ENCODE data around the gene ITGA5.

Gene ITGA5

GRCh38 chr12:54375259-54375579 lies 43.8 kb downstream of the ITGA5 start:
- in situ Hi-C loops (cut with MboI; ENCODE audit: low sequenced_read_pairs, unreplicated experiment), result no loop called here
- DNase-seq (ENCODE audit: low spot score), result no peak

DNA sequence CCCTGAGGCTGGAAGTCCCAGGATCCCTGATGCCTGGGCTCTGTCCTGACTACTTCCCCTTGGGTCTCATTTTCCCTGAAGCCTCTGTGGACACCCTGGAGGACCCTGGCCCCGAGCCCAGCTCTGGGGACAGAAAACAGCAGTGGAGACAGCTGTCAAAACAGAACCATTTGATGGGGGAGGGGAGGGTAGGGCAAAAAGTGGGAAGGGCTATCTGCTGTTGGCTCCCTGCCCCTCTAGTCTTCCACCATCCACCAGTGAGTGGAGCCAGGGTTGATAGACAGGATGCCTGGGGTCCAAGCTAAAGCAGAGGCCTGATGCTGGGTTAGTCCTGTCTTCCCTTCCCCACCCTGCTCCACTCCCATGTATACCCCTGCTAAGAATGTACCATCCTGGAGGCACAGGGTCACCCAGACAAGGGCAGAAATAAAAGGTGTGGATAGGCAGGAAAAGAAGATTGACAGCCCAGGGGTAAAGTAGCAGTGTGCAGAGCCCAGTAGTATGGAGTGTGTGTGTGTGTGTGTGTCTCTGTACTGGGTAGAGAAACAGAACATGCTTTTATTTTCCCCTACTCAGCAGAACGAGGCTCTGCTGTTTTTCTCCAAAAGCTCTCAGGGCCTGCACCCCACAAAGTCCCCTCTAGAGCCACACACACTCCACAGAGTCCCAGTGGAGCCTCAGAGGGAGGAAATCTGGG lies 44.4 kb downstream of the ITGA5 start:
- in situ Hi-C loops (cut with MboI; ENCODE audit: low sequenced_read_pairs, unreplicated experiment), result loop anchor here (5.0 kb wide), 1 partner anchor 157 kb away; no protein-coding TSS in a partner anchor
- DNase-seq (ENCODE audit: low spot score), result no peak
- TF ChIP-seq, protein P1, sequence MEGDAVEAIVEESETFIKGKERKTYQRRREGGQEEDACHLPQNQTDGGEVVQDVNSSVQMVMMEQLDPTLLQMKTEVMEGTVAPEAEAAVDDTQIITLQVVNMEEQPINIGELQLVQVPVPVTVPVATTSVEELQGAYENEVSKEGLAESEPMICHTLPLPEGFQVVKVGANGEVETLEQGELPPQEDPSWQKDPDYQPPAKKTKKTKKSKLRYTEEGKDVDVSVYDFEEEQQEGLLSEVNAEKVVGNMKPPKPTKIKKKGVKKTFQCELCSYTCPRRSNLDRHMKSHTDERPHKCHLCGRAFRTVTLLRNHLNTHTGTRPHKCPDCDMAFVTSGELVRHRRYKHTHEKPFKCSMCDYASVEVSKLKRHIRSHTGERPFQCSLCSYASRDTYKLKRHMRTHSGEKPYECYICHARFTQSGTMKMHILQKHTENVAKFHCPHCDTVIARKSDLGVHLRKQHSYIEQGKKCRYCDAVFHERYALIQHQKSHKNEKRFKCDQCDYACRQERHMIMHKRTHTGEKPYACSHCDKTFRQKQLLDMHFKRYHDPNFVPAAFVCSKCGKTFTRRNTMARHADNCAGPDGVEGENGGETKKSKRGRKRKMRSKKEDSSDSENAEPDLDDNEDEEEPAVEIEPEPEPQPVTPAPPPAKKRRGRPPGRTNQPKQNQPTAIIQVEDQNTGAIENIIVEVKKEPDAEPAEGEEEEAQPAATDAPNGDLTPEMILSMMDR (IDR thresholded peaks at IDR 0.05; ENCODE audit: borderline replicate concordance, control extremely low read depth, extremely low read depth, insufficient read depth, missing control alignments), result no peak

More at GRCh38 chr12:54375259-54375579, 43.8 kb downstream of the ITGA5 start:
- TF ChIP-seq, protein P1 (IDR thresholded peaks at IDR 0.05; ENCODE audit: borderline replicate concordance, control extremely low read depth, extremely low read depth, insufficient read depth, missing control alignments), result no peak

DNA sequence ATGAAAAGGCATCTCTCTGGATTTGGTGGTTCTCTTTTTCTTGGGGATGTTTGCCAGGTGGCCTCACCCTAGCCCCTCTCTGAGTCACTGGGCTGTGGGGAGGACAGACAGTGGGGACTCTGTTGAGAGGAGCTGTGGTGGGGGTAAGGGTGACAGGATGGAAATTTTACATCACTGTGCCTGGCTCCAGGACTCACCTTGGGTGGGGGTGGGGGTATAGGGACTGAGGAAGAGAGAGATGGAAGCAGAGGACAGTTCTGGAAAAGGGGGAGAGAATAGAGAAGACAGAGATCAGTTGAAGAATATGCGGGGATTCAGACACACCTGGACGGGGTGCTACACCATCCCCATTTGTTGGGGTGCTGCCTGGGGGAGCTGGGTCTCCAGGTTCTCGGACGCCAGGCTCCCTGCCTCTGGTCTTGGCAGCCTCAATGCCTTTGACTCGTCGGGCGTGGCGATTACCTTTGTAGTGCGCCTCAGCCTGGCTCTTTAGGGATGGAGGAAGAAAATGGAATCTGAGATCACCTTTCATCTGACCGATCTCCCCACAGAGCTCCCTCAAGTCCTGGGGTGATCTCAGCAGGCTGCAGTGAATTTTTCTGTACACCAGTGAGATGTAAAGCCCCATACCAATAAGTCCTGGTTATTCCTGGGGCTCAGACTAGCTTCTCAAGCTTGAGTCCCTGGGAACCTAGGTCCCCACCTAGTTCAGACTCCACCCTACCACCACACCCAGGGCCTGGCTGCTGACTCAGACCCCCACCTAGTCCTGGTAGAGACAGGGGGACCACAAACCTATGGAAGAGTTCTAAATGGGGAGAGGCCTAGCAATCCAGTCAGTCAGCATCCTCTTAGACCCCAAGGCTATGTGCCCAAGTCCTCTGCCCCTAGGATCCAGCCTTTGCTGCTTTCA lies 45.2 kb downstream of the ITGA5 start:
- TF ChIP-seq, protein P1 (IDR thresholded peaks at IDR 0.05; ENCODE audit: borderline replicate concordance, control extremely low read depth, extremely low read depth, insufficient read depth, missing control alignments), result no peak
- no peak for DNase-seq (ENCODE audit: low spot score)
- in situ Hi-C loops (cut with MboI; ENCODE audit: low sequenced_read_pairs, unreplicated experiment), result loop anchor here (5.0 kb wide), 1 partner anchor 157 kb away; no protein-coding TSS in a partner anchor

DNA sequence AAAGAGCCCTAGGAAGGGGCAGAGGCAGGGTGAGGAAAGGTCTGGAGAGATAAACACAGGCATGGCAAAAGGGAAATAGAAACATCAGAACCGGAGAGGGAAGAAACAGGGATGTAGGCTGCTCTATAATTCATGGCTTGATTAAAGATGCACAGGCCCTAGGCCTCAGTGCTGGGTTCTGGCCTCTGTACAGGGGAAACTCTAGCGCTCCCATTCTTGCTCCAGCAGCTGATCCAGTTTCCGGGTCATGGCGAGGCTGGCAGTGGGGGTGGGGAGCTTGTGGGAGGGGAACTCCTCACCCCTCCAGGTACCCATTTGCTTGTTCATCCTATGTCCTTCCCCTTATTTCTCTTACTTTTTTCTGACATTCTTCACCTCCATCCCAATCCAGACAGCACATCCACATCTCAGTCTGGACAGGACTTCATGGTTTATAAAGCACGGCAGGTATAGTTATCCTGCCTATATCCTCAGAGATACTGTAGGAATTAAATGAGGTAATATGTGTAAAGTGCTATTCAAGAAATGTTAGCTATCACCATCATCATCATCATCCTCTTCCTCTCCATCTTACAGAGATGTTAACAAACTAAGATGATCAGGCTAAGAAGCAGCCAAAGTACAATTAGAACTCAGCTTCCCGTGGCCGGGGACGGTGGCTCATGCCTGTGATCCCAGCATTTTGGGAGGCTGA lies 46.8 kb downstream of the ITGA5 start:
- DNase-seq (ENCODE audit: low spot score), result no peak
- in situ Hi-C loops (cut with MboI; ENCODE audit: low sequenced_read_pairs, unreplicated experiment), result loop anchor here (5.0 kb wide), 1 partner anchor 155 kb away; no protein-coding TSS in a partner anchor
- TF ChIP-seq, protein P1 (IDR thresholded peaks at IDR 0.05; ENCODE audit: borderline replicate concordance, control extremely low read depth, extremely low read depth, insufficient read depth, missing control alignments), result no peak

DNA sequence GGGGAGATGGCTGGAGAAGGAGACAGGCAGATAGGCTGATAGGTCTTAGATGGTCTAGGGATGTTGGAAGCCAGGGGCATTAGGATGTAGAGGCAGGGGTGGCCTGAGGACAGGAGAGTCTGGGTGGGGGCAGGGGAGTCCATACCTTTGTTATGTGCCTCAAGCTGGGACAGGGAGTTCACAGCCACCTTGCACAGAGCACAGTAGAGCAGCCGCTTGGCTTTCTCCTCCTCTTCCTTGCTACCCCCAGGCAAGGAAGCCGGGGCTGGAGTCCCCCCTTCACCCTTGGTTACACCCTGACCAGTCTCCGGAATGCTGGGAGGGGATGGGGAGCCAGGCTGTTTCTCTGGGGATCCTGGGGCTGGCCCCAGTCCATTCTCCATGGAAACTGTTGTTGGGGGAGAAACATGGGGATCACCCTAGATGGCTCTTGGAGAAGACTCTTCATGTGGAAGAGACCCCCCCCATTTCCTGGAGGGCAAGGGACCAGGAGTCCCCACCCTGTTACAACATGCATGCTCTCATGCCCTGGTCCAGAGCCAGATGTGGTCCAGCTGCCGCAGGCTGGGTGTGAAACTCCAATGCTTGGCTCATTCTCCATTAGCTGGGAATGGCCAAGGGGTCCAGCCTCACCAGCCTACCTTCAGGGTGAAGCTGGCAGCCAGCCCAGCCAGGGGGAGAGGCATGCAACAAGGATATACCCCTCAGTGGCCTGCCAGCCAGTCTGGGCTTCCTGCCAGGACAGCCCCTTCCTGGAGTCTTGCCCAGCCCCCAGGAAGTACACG lies 47.5 kb downstream of the ITGA5 start:
- TF ChIP-seq, protein P1 (IDR thresholded peaks at IDR 0.05; ENCODE audit: borderline replicate concordance, control extremely low read depth, extremely low read depth, insufficient read depth, missing control alignments), result no peak

More for the DNA sequence above, 47.5 kb downstream of the ITGA5 start:
- in situ Hi-C loops (cut with MboI; ENCODE audit: low sequenced_read_pairs, unreplicated experiment), result loop anchor here (5.0 kb wide), 1 partner anchor 154 kb away; no protein-coding TSS in a partner anchor
- DNase-seq (ENCODE audit: low spot score), result no peak
